Pancreas (tissue), 10 donors: ENCODE measurements around the gene EFNA2. TPM values are rescaled to one million over a fixed set of nuclear protein-coding genes. Genes with fewer than 3 reads are reported as not detected.
A peak's percentile ranks its signal among the peaks of the same experiment; 100 is the strongest.

Experiments used
- ATAC-seq, 4 donors: fragments of 200-7000 bp; cut with Tn5 transposase; one replicate each; pipeline versions ENCODE4 v1.8.0 to v1.9.1; 2020; ENCODE audit warnings: mild to moderate bottlenecking in 4 of 4, moderate library complexity in 4 of 4
- DNase-seq, 6 donors: peaks; one replicate each; pipeline ENCODE4 v3.0.0-alpha.2; 2020
- FAIRE-seq: peaks from 2 replicates; lab custom pipeline; 2012; peaks lifted over from hg19 to GRCh38; lab: Jason Lieb, UNC
- H3K27ac ChIP-seq, 4 donors: fragments of 200-600 bp; sonication (generic); 1 replicate in 3 of 4; 2 replicates in 1 of 4; pipeline versions ENCODE4 v1.5.0 to v1.8.0; 2020
- H3K27me3 ChIP-seq, 4 donors: fragments of 200-600 bp; one replicate each; pipeline ENCODE4 v1.8.0; 2021
- H3K36me3 ChIP-seq, 3 donors: fragments of 200-600 bp; sonication (generic) in 1 of 3; one replicate each; pipeline versions ENCODE4 v1.5.0 to v1.8.0; 2020 to 2021
- H3K4me1 ChIP-seq, 3 donors: fragments of 200-600 bp; one replicate each; pipeline ENCODE4 v1.8.0; 2021
- H3K4me3 ChIP-seq, 4 donors: fragments of 200-600 bp; sonication (generic) in 2 of 4; one replicate each; pipeline versions ENCODE4 v1.5.0 to v1.8.0; 2020 to 2021
- H3K9me3 ChIP-seq, 4 donors: fragments of 200-600 bp; one replicate each; pipeline ENCODE4 v1.8.0; 2021
- WGBS, 2 donors: extraction: QIAGEN DNeasy Blood & Tissue Kit; methylation state at CpG; one replicate each; pipeline ENCODE4 v1.1.7; 2013; 5-methylcytosine and 5-hydroxymethylcytosine counted together
- intact Hi-C, 3 donors: fragments of 100-400 bp; cut with DNase I; formaldehyde crosslinking; loops; one replicate each; pipeline versions ENCODE4 v1.11.1 to v1.14.2; 2022
- polyA plus RNA-seq, 2 donors: library from polyadenylated mRNA; stranded (reverse); fragments of 200-250 nt; gene quantifications; one replicate each; pipeline ENCODE4 v1.2.3, GENCODE V29; 2013
- total RNA-seq, 6 donors: library from RNA; stranded (reverse); fragmentation: NEBNext Ultra II Directional in 4 of 6; extraction: Animal tissue kit (Norgen Biotek cat#: 25700) in 4 of 6; gene quantifications; one replicate each; pipeline versions ENCODE4 v1.2.1 to v1.2.4, GENCODE V29; 2021 to 2023
- TF ChIP-seq, protein P1 (sequence below), 4 donors: fragments of 200-600 bp; sonication (generic) in 3 of 4; IDR thresholded peaks; one replicate each; pipeline versions ENCODE4 v1.5.0 to v1.8.0; 2021; ENCODE audit warnings: antibody characterized with exemption in 4 of 4
- donor health status: healthy with polysubstance abuse.
- donor health status: DM: no; HTN: no; CAD: no; lungs with moderate emphysema.
- donor health status: DM: no; HTN: no; CAD: no.
- donor health status: control.
- donor health status: control.
- donor health status: Bipolar disorder and iron deficiency.
- donor health status: DM: yes; HTN: yes; CAD: no.
- donor health status: DM: no; HTN: no; CAD: no.
- donor health status: DM: no; HTN: no; CAD: no.
- donor health status: DM: yes; HTN: yes; CAD: no.

Gene EFNA2
- total and polyA plus RNA-seq, 8 donors: 0.22 to 0.94 TPM; not detected in 6

GRCh38 chr19:1261538-1261797, 24.2 kb upstream of the EFNA2 start:
- WGBS, 2 donors: 6 to 7% methylated on average over 14 of the region's 14 CpGs
- no peak for DNase-seq
- FAIRE-seq: no peak

DNA sequence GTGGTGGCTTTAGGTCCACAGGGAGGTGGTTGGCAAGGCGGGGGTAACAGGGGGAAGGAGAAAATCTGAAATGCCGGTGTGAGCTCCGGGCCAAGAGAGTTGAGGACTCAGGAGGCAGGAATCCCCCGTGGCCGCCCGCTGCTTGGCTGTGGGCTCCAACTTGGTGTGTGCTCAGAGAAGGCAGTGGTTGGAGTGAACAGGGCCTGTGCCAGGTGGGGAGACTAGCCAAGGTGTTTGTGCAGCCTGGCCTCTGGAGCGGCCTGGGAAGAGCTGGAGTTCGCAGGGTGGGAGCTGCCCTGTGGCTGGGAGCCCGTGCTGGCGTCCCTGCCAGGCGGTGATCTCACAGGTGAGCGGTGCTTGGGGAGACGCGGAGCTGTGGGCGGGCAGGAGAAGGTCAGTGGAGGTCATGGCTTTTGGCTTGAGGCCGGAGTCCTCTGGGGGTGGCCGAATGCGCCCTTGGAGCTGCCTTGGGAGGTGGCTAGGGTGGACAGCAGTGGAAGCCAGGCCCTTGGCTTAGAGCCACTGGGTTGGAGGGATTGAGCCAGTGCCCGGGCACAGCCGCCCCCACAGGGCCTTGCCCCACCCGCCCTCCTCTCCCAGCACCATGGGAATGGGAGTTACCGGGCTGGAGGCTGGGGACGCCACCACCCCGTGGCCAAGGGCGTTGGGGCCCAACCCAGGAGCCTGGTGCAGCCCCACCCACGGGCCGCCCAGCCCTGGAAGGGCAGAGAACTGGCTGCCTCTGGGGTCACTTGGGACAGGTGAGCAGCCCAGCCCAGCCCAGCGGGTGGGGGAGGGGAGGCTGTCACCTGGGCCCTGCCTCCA, 23.7 kb upstream of the EFNA2 start:
- H3K4me1 ChIP-seq: peaks cover 28 to 65% (median 31%) of the 10 kb centered on the region in 3 donors

More at GRCh38 chr19:1261538-1261797, 24.2 kb upstream of the EFNA2 start:
- Histone ChIP-seq H3K36me3 (peaks cover 0 to 13% (median 8%) of the 10 kb centered on the region in 3 donors), H3K27ac (peak overlapping the region; percentile 95 to 98 (median 97)), H3K4me1 (peaks cover 28 to 67% (median 31%) of the 10 kb centered on the region in 3 donors), H3K27me3 (no peaks in the 10 kb centered on the region), H3K4me3 (peak overlapping the region in 3 of 4 donors; percentile 43 to 73 (median 62)), H3K9me3 (no peaks in the 10 kb centered on the region)
- no peak for ATAC-seq
- TF ChIP-seq, protein P1, sequence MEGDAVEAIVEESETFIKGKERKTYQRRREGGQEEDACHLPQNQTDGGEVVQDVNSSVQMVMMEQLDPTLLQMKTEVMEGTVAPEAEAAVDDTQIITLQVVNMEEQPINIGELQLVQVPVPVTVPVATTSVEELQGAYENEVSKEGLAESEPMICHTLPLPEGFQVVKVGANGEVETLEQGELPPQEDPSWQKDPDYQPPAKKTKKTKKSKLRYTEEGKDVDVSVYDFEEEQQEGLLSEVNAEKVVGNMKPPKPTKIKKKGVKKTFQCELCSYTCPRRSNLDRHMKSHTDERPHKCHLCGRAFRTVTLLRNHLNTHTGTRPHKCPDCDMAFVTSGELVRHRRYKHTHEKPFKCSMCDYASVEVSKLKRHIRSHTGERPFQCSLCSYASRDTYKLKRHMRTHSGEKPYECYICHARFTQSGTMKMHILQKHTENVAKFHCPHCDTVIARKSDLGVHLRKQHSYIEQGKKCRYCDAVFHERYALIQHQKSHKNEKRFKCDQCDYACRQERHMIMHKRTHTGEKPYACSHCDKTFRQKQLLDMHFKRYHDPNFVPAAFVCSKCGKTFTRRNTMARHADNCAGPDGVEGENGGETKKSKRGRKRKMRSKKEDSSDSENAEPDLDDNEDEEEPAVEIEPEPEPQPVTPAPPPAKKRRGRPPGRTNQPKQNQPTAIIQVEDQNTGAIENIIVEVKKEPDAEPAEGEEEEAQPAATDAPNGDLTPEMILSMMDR (IDR thresholded peaks at IDR 0.05): no peak
- intact Hi-C loops: no loop called here

DNA sequence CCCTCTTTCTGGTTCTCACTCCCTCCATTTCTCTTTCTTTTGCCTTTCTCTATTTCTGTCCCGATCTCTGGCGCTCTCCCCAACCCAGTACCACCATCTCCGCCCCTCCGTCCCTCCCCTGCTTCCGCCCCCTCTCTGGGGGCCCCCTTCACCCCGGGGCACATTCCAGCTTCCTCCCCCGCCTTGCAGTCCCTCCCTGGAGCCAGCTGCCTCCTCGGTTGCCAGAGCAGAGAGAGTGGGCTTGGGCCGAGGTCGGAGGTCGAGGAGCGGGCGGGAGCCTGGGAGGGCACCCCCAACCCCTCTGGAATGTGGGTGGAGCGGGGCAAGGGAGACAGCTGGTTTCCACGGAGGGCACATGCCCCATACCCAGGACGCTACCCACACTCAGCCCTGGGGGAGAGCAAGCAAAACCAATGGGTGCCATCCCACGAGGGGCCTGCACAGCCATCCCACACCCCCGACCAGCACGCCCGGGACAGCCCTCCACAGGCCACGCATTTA, 23.0 kb upstream of the EFNA2 start:
- WGBS, 2 donors: 51 to 52% methylated on average over 19 to 21 of the region's 21 CpGs
- Histone ChIP-seq H3K4me1 (peaks cover 32 to 68% (median 33%) of the 10 kb centered on the region in 3 donors), H3K27me3 (no peaks in the 10 kb centered on the region), H3K4me3 (peak overlapping the region in 2 of 4 donors; percentile 11 to 62), H3K27ac (peak overlapping the region; percentile 95 to 98 (median 97)), H3K9me3 (no peaks in the 10 kb centered on the region), H3K36me3 (peaks cover 0 to under 1% (median 0%) of the 10 kb centered on the region in 3 donors)
- TF ChIP-seq, protein P1 (IDR thresholded peaks at IDR 0.05): no peak
- FAIRE-seq (no peak), DNase-seq (no peak), ATAC-seq (no peak)
- intact Hi-C loops: no loop called here

More for the DNA sequence above, 23.7 kb upstream of the EFNA2 start:
- Histone ChIP-seq H3K27me3 (no peaks in the 10 kb centered on the region), H3K27ac (peak overlapping the region; percentile 95 to 98 (median 97)), H3K9me3 (no peaks in the 10 kb centered on the region), H3K4me3 (peak overlapping the region in 2 of 4 donors; percentile 62 to 73), H3K36me3 (peaks cover 0 to 7% (median 3%) of the 10 kb centered on the region in 3 donors)
- peak; percentile 89 to 99 (median 98) for DNase-seq
- FAIRE-seq: no peak
- intact Hi-C loops: no loop called here
- 6 to 9% methylated on average over 25 to 28 of the region's 28 CpGs for WGBS, 2 donors
- peak; percentile 60 to 70 (median 66) for ATAC-seq
- TF ChIP-seq, protein P1 (IDR thresholded peaks at IDR 0.05): no peak

- Histone ChIP-seq H3K9me3 (no peaks in the 10 kb centered on the region), H3K4me1 (peaks cover 32 to 69% (median 38%) of the 10 kb centered on the region in 3 donors), H3K4me3 (no peak overlapping the region), H3K36me3 (no peaks in the 10 kb centered on the region), H3K27me3 (no peaks in the 10 kb centered on the region), H3K27ac (peak overlapping the region; percentile 95 to 98 (median 97))
- peak in 2 of 6 donors; percentile 35 to 38 for DNase-seq
- whole genome bisulfite sequencing, 2 donors: 78% methylated on average over 5 of the region's 5 CpGs
- no peak for FAIRE-seq
- intact Hi-C loops: no loop called here
- ATAC-seq: no peak
- TF ChIP-seq, protein P1 (IDR thresholded peaks at IDR 0.05): no peak
Observed at GRCh38 chr19:1263188-1263587, 22.5 kb upstream of the EFNA2 start.
